ENCODE data around the gene ANKS1B. TPM values are rescaled to one million over a fixed set of nuclear protein-coding genes. Genes with fewer than 3 reads are reported as not detected.

The ANKS1B gene
- total and polyA plus RNA-seq, 4 donors, result 0.03 to 3.4 (median 0.53) TPM

DNA sequence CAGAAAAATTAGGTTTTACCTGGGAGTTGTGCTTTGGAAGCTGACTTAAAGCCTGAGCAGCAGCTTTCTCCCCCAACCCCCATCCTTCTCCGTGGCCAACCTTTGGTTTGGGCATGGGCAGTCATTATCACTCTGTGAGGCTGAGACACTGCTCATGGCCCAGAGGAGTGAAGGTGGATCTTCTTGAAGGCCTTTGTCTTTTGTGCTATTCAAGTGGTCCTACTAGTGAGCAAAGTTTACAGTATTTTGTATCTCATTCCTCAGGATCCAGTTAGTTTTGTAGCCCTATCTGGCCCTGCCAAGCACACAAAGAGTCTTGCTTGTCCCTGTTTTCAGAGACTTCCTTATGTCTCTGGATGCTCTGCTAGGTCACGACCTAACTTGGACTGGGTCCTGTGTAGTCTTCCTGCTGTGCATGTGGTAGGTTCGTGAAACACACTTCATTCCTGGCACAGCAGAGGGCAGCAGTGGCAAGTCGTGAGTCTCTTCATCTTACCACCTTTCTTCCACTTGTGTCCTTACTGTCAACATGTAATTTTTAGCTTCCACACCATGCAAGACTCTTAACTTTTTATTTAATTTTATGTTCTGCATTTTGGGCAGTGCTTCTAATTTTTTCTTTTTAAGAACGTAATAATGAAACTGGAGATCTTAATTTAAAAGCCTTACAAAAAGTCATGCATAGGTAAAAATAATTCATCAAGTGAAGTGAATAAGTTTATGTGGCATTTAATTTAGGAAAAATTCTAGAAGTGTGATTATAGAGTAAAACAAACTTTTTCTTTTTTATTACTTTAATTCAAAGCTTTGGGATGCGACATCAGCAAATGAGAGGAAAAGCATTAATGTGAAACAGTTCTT, 1285.9 kb downstream of the ANKS1B start (continued):
- TF ChIP-seq CTCF (IDR thresholded peaks at IDR 0.05; ENCODE audit: low read depth, low read length, missing input control) (peak; percentile 61), EGR1 (IDR thresholded peaks at IDR 0.05; ENCODE audit: low read depth in 2 of 2) (no peak), FOXA1 (IDR thresholded peaks at IDR 0.05) (no peak), HNF4A (conservative IDR thresholded peaks at IDR 0.05) (peak; percentile 49 to 61), MAX (IDR thresholded peaks at IDR 0.05) (no peak), FOXA2 (IDR thresholded peaks at IDR 0.05) (peak; percentile 16), GABPA (IDR thresholded peaks at IDR 0.05 in 1 of 2, conservative IDR thresholded peaks at IDR 0.05 in 1 of 2) (no peak)
- TF ChIP-seq, protein P1, sequence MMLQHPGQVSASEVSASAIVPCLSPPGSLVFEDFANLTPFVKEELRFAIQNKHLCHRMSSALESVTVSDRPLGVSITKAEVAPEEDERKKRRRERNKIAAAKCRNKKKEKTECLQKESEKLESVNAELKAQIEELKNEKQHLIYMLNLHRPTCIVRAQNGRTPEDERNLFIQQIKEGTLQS (IDR thresholded peaks at IDR 0.05), result no peak

DNA sequence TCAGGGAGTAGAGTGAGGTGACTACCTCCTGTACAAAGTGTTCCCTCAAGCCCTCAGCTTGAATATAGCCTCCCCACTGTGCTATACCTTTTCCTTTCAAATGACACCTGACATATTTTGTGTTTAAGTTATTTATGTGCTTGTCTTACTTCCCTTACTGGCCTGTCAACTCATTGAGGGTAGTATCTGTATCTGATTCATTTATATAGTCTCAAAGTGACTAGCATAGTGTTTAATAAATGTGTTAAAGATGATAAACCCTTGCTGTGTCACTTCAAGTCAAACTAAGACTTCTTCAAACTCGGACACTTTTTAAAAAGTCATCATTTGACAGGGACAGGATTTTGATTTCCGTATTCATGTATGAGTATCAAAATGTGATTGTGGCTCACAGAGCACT, 1287.5 kb downstream of the ANKS1B start:
- Histone ChIP-seq H3K36me3 (ENCODE audit: control insufficient read depth in 4 of 4, insufficient read depth in 3 of 4, low read depth in 1 of 4, low read length in 3 of 4) (no peaks in the 10 kb centered on the region), H3K27ac (ENCODE audit: low read depth in 1 of 2, low read length in 2 of 2) (no peak overlapping the region), H3K9ac (ENCODE audit: low read depth in 1 of 2, low read length in 2 of 2) (no peak overlapping the region), H3K27me3 (ENCODE audit: control insufficient read depth in 4 of 4, insufficient read depth in 4 of 4, low read length in 3 of 4) (no peaks in the 10 kb centered on the region), H3K4me3 (ENCODE audit: low read depth in 1 of 3, low read length in 3 of 3) (no peak overlapping the region), H3K9me3 (ENCODE audit: control insufficient read depth in 4 of 4, low read length in 3 of 4) (no peaks in the 10 kb centered on the region), H3K4me1 (ENCODE audit: control insufficient read depth in 4 of 4, insufficient read depth in 4 of 4, low read length in 3 of 4) (peaks cover 0 to 7% (median 4%) of the 10 kb centered on the region in 4 donors)
- WGBS, result 89% methylated on average over 2 of the region's 2 CpGs
- TF ChIP-seq TAF1 (conservative IDR thresholded peaks at IDR 0.05), result no peak
- TF ChIP-seq FOXA1 (IDR thresholded peaks at IDR 0.05), result no peak
- no peak for TF ChIP-seq RXRA (IDR thresholded peaks at IDR 0.05)
- no peak for TF ChIP-seq SP1 (IDR thresholded peaks at IDR 0.05)
- TF ChIP-seq MAX (IDR thresholded peaks at IDR 0.05), result no peak
- TF ChIP-seq HNF4A (conservative IDR thresholded peaks at IDR 0.05), result no peak
- no peak for TF ChIP-seq HNF4G (IDR thresholded peaks at IDR 0.05)
- no peak for TF ChIP-seq GABPA (IDR thresholded peaks at IDR 0.05 in 1 of 2, conservative IDR thresholded peaks at IDR 0.05 in 1 of 2)
- no peak for TF ChIP-seq JUND (IDR thresholded peaks at IDR 0.05)
- TF ChIP-seq YY1 (IDR thresholded peaks at IDR 0.05), result no peak
- TF ChIP-seq CTCF (IDR thresholded peaks at IDR 0.05; ENCODE audit: low read depth, low read length, missing input control), result no peak
- no peak for TF ChIP-seq FOXA2 (IDR thresholded peaks at IDR 0.05)
- TF ChIP-seq REST (IDR thresholded peaks at IDR 0.05), result no peak
- TF ChIP-seq EGR1 (IDR thresholded peaks at IDR 0.05; ENCODE audit: low read depth in 2 of 2), result no peak
- TF ChIP-seq, protein P1 (IDR thresholded peaks at IDR 0.05), result no peak
- TF ChIP-seq NR2F2 (IDR thresholded peaks at IDR 0.05), result no peak
- TF ChIP-seq, protein P2, sequence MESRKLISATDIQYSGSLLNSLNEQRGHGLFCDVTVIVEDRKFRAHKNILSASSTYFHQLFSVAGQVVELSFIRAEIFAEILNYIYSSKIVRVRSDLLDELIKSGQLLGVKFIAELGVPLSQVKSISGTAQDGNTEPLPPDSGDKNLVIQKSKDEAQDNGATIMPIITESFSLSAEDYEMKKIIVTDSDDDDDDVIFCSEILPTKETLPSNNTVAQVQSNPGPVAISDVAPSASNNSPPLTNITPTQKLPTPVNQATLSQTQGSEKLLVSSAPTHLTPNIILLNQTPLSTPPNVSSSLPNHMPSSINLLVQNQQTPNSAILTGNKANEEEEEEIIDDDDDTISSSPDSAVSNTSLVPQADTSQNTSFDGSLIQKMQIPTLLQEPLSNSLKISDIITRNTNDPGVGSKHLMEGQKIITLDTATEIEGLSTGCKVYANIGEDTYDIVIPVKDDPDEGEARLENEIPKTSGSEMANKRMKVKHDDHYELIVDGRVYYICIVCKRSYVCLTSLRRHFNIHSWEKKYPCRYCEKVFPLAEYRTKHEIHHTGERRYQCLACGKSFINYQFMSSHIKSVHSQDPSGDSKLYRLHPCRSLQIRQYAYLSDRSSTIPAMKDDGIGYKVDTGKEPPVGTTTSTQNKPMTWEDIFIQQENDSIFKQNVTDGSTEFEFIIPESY (IDR thresholded peaks at IDR 0.05), result no peak
- no peak for TF ChIP-seq RAD21 (IDR thresholded peaks at IDR 0.05)
- no peak for DNase-seq (ENCODE audit: low spot score)
